GM21723 (cell line): Measurements from ENCODE around the gene UNK.

Source experiments
- ATAC-seq: cut with Tn5 transposase; IDR thresholded peaks from one replicate; pipeline ENCODE4 v1.9.1; 2021; ENCODE audit warnings: mild to moderate bottlenecking, moderate library complexity; ENCODE audit not compliant: unreplicated experiment

The UNK gene

DNA sequence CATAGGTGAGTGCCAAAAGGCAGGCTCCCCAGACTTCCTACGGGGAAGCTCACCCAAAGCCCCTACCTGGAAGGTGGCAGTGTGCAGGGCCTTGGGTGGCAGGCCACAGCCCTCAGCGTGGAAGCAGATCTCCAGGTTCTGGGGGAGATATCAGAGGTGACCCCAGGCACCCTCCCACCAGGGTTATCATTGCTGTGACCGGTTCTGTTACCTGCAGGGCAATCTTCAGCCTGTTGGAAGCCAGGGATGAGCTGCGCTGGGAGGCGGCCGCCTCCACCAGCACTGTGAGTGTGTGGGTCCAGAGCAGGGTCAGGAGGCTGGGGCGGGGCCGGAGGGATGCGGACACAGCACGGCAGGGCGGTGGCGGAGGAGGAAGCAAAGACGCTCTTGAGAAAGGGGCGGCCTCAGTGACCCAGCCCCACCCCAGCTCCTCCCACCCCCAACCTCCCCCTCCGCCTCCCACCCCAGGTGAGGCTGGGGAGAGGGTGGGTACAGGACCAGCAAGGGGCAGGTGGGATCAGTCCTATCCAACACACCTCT lies 46.5 kb downstream of the UNK start:
- no peak for ATAC-seq

DNA sequence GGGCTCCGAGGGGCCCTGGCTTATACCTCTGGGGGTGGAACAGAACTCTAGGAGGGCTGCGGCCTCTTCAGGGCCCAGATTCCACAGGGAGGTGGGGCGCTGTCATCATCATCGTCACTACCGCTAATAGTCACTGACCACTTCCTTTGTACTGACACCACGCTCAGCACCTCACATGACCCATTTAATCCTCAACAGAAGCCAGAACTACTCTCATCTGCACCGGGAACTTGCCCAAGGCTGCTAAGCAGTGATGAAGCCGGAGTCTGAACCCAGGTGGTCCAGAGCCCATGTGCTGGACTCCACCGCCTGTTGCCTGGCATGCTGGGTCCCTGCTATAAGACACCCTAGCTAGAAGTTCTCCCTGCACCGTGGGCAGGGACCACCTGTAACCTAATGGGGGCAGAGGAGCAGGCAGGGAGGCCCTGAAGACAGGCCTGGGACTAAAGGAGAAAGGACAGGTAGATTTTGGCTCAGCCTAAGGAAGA lies 47.6 kb downstream of the UNK start:
- ATAC-seq, result no peak

DNA sequence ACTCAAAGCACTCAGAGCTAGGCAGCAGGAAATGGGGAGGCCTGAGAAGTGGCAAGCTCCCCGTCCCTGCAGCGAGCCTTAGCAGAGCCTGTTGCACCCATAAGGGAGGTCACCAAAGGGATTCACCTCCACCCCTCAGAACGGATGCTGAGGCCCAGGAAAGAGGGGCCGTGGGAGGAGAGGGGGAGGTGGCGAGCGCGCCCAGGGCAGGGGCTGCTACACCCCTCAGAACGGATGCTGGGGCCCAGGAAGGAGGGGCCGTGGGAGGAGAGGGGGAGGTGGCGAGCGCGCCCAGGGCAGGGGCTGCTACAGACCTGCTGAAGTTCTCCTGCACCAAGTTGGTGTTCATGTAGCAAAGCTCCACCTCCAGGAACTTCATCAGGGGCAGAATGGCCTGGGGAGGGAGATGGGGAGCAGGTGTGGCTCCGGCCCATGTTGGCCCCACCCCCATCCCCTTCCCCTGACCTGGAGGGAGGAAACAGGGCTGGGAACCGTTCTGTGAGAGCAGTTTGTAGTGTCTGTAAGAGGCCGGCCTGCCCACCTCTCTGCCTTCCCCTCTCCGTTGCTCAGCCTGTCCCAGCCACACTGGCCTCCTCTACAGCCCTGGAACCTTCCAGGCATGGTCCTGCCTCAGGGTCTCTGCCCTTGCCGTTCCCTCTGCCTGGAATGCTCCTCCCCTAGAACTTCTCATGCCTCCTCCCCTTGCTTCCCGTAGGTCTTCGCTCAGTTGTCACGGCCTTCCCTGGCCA lies 48.2 kb downstream of the UNK start:
- no peak for ATAC-seq

- ATAC-seq, result no peak
Measured at GRCh38 chr17:75834279-75834920, 49.8 kb downstream of the UNK start.

- ATAC-seq, result no peak
Measured at GRCh38 chr17:75834928-75835653, 50.5 kb downstream of the UNK start.

- no peak for ATAC-seq
Measured at GRCh38 chr17:75835654-75835987, 51.0 kb downstream of the UNK start.

DNA sequence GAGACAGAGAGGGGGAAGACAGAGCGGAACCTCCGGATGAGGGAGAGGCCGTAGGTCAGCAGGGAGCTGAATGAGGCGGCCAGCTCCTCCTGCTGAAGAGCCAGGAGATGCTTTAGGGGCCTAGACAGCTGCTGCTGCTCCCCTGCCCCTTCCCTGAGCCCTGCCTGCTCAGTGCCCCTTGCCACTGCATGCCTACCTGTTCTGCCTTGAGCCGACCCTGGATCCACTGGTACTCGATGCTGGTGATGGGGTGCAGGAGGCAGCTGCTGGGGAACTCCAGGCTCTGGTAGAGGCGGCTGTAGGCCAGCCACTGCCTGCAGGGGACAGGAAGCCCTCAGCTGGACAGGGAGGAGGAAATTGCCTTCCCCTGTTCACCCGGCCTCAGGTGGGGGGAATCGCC lies 52.0 kb downstream of the UNK start:
- no peak for ATAC-seq

DNA sequence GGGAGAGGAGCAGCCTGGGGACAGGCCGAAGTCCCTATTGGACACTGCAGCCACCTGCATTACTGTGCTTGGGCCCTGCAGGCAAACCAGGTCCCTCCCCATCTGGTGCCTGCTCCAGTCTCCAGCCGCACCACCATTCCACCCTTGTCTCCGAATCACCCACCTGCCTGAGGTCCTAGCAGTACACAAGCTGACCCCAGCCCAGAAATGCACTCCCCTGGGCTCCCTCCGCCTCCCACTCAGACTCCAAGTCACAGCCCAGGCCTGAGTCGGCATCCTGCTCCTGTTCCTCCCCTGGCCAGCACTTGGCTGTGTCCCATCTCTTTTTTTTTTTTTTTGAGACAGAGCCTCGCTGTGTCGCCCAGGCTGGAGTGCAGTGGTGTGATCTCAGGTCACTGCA lies 53.3 kb downstream of the UNK start:
- no peak for ATAC-seq

DNA sequence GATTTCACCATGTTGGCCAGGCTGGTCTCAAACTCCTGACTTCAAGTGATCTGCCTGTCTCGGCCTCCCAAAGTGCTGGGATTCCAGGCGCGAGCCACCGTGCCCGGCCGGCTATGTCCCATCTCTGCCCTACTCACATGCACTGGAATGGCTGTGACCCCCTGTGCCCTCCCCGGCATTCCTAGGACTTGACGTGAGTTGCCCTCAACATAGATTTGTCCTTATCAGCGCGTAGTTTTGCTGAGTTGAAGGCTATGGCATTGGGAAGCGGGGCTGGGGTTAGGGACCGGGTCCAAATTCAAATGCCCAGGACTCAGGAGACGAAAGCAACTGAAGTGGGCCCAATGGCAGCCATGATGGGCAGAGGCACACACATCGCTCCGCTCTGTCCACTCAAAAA lies 53.8 kb downstream of the UNK start:
- ATAC-seq, result no peak

DNA sequence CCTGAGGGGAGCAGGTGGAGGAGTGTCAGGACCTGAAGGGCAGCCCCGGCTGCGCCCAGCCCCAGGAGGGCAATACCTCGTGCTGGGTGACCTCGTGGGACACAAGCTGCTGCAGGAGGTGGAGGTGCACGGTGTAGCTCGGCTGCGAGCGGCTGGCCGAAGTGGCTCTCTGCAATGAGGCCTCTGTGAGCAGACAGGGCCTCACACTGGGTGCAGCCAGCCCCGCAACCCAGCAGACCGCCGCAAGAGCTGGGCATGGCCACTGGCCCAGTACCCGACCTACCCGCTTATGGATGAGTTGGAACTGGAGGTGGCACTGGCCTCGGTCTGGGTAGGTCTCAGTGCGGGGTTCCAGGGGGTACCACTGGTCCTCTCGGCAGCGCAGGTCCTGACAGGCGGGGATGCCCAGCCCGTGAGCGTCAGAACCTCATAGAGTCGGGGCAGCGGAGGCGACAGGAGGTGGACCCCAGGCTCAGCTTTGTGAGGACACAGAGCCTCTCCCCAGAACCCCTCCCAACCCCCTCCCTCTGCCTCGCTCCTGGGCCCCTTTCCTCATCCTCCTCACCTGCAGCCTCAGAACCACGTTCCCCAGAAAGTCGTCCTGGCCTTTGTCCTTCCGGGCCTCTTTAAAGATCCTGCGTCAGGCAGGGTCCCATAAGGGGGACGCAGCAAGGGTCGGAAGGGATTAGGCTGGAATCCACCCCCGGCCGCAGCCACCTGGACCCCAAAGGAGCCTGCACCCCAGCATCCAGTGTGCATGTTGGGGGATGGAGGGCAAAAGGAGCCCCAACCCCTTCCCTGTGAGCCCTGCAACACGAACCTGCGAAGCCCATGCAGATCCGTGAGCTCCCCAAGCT lies 55.6 kb downstream of the UNK start:
- no peak for ATAC-seq

DNA sequence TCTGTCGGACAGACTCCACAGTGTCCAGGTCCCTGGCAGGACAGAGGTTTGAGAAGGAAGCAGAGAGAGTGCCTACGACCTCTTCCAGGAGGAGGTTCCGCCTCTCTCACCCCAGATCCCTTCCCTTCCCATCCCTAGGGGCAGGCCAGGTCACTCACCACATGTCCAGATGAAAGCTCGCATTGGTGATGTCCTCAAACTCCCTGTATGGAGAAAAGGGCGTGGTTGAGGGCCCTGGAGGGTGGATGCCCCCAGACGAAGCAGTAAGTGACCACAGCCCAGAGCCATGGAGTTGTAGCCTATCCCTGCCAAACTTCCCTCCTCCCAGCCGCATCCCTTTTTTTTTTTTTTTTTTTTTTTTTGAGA lies 56.2 kb downstream of the UNK start:
- no peak for ATAC-seq

DNA sequence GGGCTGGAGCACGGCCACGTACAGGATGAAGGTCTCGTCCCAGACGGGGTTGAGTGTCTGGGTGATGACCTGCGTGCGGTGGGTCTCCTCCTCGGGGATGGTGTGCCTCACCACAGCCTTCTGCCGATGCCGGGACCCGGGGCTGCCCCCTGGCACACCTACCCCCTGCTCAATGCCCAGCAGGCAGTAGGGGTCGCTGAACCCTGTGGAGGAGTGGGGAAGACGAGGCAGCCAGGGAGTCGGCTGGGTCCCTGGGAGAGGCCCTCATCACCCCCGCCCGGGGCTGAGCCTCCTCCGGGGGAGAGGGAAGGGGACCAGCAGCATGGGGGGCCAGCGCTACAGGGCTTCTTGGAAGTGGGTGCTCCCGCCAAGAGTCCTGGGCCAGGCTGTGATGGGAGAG lies 57.8 kb downstream of the UNK start:
- ATAC-seq, result no peak

GRCh38 chr17:75842963-75843576 lies 58.5 kb downstream of the UNK start:
- ATAC-seq, result peak; percentile 4

- peak; percentile 26 for ATAC-seq
Measured at GRCh38 chr17:75843577-75844529, 59.2 kb downstream of the UNK start, which contains the start of gene UNC13D. Gene UNC13D (minus strand): TSS chr17:75844404. CDS start chr17:75844337, 67 bp downstream.

- ATAC-seq, result no peak
Measured at GRCh38 chr17:75844530-75845057, 60.0 kb downstream of the UNK start.

DNA sequence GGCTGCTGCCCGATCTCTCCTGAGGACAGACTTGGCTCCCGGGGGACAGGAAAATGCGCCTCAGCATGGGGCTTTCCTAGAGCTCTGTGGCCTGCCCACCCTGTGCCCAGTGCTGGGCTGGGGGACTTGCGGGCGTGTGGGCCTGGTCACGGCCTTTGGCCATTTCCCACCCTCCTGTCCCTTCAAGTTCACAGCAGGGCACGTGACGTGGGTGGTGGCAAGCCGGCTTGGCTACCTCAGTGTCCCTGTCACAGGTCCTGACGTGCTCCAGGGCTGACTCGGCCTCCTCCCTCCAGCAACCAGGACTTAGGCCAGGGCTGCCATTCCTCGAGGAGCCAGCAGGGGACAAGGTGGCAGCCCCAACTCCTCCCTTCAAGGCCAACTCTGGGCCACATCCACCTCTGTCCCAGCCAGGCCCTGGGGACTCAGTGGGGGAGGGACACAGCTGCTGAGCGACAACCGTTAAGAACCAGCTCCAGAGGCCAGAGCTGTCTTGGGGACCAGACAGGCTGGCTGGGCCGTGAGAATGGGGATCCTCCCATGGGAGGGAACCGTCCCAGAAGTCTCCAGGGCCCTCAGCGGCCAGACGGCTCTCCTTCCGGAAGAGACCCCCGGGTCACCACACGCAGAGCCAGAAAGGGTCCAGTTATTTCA lies 60.6 kb downstream of the UNK start:
- peak; percentile 68 for ATAC-seq

GRCh38 chr17:75845933-75846691 lies 61.5 kb downstream of the UNK start:
- ATAC-seq, result no peak
